GM19372 (cell line): ENCODE data around the gene EFNB3.

Experiments
- ATAC-seq: cut with Tn5 transposase; IDR thresholded peaks from one replicate; pipeline ENCODE4 v1.9.1; 2021; ENCODE audit warnings: mild to moderate bottlenecking, low read depth, moderate library complexity; ENCODE audit not compliant: unreplicated experiment

Gene EFNB3

GRCh38 chr17:7704601-7705268, at the start of gene EFNB3:
Gene EFNB3 (plus strand): TSS chr17:7705202. CDS start chr17:7705599, 397 bp downstream.
- no peak for ATAC-seq

- ATAC-seq, result no peak
These were observed 49.5 kb upstream of the EFNB3 start for GRCh38 chr17:7655541-7655840.

- no peak for ATAC-seq
These were observed 47.9 kb upstream of the EFNB3 start for GRCh38 chr17:7656958-7657609.

GRCh38 chr17:7667656-7668406, 37.2 kb upstream of the EFNB3 start:
- no peak for ATAC-seq

- no peak for ATAC-seq
These were observed 36.5 kb upstream of the EFNB3 start for GRCh38 chr17:7668482-7668881.

GRCh38 chr17:7673239-7673638, 31.8 kb upstream of the EFNB3 start:
- no peak for ATAC-seq

- ATAC-seq, result no peak
These were observed 30.1 kb upstream of the EFNB3 start for GRCh38 chr17:7674934-7675333.

GRCh38 chr17:7676533-7676932, 28.5 kb upstream of the EFNB3 start:
- no peak for ATAC-seq

- ATAC-seq, result no peak
These were observed 27.5 kb upstream of the EFNB3 start for GRCh38 chr17:7677388-7678067.

GRCh38 chr17:7684851-7685532, 20.0 kb upstream of the EFNB3 start:
- ATAC-seq, result no peak

- peak; percentile 45 for ATAC-seq
These were observed 19.3 kb upstream of the EFNB3 start for GRCh38 chr17:7685533-7686221.

GRCh38 chr17:7686222-7687071, 18.6 kb upstream of the EFNB3 start:
- ATAC-seq, result peak; percentile 43

- ATAC-seq, result no peak
These were observed 17.7 kb upstream of the EFNB3 start, which contains the start of gene TP53 for GRCh38 chr17:7687072-7687907. Gene TP53 (minus strand): TSS chr17:7687490. CDS start chr17:7676594, 10,896 bp downstream.

- peak; percentile 71 for ATAC-seq
These were observed 16.8 kb upstream of the EFNB3 start, which contains the start of gene WRAP53 for GRCh38 chr17:7687908-7688807. Gene WRAP53 (plus strand): TSS chr17:7688477. CDS start chr17:7688649, 172 bp downstream.

GRCh38 chr17:7688808-7689316, 16.1 kb upstream of the EFNB3 start:
- ATAC-seq, result no peak

GRCh38 chr17:7695586-7695985, 9.4 kb upstream of the EFNB3 start:
- no peak for ATAC-seq
